CD4-positive, alpha-beta T cell treated with Interleukin-2 at 100 ng/mL for 4 hours (primary cell): ENCODE data around the gene SUPT3H.

Experiments used
- DNase-seq: peaks from one replicate; pipeline ENCODE4 v3.0.0-alpha.2; 2020; ENCODE audit warnings: low spot score

SUPT3H gene

DNA sequence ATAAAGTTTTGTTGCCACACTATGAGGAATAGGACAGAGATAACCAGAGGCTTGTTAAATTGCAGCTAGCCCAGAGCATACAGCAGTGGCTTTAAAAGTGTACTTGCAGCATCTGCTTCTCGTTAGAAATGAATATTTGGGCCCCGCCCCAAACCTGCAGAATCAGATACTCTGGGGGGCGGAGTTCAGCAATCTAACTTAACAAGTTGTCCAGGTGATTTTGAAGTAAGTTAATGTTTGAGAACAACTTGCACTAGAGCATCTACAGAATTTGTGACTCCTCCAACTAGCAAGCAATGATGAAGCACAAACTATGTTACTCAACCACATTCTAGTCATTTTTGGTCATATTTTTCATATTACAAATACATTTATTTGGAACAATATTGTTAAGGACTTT is 10.6 kb upstream of the SUPT3H start:
- no peak for DNase-seq

DNA sequence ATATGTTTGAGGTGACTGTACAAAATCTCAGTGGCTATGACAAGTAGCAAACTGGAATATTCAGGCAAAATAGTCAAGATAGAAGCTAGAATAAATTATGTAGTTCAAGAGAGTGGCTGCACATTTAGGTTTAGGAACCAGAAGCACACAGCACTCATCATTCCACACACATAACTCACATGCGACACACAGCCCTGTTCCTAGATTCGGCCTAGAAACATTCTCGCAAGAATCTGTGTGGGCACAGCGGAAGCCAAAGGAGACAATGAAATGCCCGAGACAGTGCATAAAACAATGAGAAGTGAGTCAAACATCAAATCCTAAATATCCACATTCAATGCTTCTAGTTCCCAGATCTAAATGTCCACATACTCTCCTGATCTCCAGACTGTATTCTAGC is 9.5 kb upstream of the SUPT3H start:
- DNase-seq: no peak

DNA sequence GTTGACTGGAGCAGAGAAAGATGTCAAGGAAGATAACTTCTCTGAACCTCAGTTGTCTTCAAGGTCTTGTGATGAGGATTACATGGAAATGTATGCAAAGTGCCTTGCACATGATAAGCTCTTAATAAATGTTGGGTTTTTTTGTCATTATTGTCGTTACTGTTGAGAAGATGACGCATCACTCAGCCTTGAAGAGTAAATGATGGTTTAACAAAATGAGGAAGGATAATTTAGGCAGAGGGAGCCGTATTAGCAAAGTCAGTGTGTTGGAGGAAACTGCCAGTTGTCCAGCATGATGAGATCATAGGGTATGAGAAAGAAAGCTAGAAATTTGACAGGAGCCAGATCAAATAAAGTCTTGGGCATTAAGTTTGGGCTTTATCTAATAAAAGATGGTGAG is 8.8 kb upstream of the SUPT3H start:
- no peak for DNase-seq

GRCh38 chr6:45382391-45382790 is 4.7 kb upstream of the SUPT3H start:
- DNase-seq: no peak

GRCh38 chr6:45378334-45378926 is 696 bp upstream of the SUPT3H start:
- DNase-seq: no peak

- DNase-seq: no peak
These were observed 636 bp downstream of the SUPT3H start for GRCh38 chr6:45377043-45377553.

GRCh38 chr6:45376310-45377042 is 1.3 kb downstream of the SUPT3H start:
- DNase-seq: no peak

DNA sequence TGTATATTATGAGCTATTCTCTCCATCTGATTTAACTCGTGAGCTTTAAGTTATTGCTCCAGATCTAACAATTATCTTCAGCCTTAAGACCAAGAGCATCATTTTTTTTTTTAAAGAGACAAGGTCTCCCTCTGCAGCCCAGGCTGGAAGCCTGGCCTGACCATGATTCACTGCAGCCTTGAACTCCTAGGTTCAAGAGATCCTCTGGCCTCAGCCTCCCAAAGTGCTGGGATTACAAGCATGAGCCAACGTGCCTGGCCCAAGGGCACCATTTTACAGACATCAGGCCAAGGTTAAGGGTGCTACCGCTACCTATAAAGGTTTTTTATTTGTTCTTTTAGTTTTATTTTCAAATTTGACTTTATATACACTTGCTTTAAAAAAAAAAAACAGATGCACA is 2.3 kb downstream of the SUPT3H start:
- DNase-seq: no peak

DNA sequence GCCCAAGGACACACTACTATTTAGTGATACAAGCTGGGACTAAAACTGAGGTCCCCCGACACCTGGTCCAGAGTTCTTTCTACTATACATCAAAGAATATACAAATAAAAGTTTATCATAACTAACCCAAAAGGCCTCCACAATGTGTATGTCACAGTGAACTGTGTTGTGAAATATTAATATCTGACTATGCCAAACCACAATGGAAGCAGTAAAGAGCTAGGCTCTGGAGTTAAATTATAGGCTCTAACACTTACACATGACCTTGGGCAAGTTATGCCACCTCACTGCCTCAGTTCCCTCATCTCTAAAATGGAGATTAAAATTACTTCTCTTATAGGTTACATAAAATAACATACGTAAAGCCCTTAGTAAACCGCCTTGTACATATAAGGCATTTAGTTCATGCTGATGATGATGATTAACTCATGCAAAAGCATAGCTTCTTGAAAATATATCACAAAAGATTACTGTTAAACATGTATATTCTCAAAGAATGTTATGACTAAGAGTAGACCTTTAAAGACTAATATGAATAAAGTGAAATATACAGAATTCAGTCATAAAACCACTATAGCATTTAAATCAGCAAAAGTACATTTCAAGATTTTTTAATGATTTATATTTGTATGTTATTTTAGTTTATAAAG is 5.7 kb downstream of the SUPT3H start:
- no peak for DNase-seq

DNA sequence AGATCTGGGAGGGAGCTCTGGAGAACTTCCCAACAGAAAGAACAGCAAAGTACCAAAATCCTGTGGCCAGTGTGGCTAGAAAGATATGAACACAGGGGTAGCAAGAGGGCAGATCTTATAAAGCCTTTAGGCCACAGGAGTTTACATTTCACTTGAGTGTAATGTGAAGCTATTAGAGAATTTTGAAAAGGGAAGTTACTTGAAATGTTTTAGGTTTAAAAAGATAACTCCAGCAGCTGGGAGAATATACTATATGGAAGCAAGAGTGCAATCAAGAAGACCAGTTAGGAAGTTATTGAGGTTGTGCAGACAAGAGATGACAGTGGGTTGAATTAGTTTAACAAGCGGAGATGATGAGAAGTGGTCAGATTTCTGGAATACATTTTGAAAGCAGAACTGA is 7.9 kb downstream of the SUPT3H start:
- no peak for DNase-seq

DNA sequence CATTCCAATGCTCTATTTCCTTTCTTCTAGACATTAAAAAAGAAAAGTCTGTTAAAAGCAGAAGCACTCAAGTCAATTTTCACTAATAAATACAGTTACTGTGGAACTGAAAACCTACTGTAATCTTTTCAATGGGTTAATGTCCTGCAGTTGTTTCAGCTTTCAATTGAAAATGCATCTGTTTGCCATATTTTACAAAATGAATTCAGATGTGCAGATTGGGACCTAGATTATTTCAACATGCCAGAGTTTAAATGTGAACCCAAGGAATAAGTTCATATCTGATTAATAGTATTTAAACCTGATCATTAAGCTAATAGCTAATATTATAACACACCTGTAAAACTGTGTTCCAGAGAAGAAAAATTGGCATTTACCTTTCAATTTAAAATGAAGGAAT is 9.7 kb downstream of the SUPT3H start:
- DNase-seq: no peak

- DNase-seq: no peak
These were observed 11.2 kb downstream of the SUPT3H start for GRCh38 chr6:45366534-45366933.

- no peak for DNase-seq
These were observed 12.7 kb downstream of the SUPT3H start for GRCh38 chr6:45365036-45365435.

DNA sequence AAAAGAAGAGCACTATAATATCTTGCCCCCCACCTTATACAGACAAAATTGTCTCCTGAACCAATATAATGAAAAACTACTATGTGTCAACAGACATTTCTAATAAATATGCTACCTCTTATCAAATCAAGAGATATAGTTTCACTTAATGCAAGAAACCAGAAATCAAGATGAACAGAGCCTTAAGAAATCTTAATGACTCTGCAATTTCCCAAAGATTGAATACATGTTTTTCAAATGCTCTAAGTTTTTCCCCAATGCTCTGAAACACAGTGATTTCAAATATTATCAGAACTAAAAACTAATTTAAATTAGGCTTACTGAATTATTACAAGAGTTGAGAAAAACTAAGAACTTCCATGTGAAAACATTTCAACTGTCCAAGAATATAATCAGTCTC is 13.3 kb downstream of the SUPT3H start:
- no peak for DNase-seq

DNA sequence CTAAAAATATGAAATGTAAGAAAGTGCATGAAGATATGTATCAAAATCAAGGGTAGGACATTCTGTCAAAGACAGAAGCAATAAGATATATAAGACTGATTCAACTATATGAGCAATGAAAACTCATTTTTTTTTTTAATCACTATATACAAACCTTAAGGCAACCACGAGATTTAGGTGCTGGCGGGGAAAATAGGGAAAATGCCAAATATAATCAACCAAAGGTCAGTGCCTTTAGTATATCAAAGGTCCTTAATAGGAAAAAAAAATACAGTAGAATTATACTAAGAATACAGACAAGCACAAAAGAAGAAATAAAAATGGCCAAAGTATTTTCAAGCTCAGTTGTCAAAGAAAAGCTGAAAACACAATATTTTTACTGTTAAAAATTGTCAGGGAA is 24.1 kb downstream of the SUPT3H start:
- DNase-seq: no peak

GRCh38 chr6:45351667-45352066 is 26.1 kb downstream of the SUPT3H start:
- DNase-seq: no peak

GRCh38 chr6:45351076-45351475 is 26.7 kb downstream of the SUPT3H start:
- no peak for DNase-seq

DNA sequence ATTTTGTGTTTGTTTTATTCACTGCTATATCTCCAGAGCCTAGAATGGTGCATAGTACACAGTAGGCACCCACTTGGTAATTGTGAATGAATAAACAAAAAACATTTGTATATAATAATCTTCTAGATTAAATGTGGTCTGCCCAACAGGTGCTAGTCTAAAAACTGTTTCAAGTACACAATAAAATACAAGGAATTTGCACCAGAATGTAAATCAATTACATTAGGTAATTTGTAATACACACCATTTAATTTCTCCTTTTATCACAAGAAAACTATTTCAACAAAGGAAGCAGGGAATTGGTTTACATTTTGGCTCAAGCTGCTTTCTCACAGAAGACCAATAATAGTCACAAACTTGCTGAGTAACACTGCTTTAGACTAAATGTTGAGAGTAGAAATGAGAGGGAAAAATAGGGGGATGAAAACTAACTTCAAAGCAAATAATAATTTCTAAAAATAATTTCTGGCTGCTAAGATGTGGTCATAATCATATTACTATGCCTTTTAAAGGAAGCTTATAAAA is 27.5 kb downstream of the SUPT3H start:
- DNase-seq: no peak

- no peak for DNase-seq
These were observed 32.8 kb downstream of the SUPT3H start for GRCh38 chr6:45344900-45345299.

GRCh38 chr6:45328523-45328922 is 49.2 kb downstream of the SUPT3H start:
- DNase-seq: no peak

- no peak for DNase-seq
These were observed 49.7 kb downstream of the SUPT3H start, which contains the start of gene RUNX2 for GRCh38 chr6:45327956-45328522. RUNX2 (plus strand) TSS chr6:45328330; CDS start chr6:45328727, 397 bp downstream.

DNA sequence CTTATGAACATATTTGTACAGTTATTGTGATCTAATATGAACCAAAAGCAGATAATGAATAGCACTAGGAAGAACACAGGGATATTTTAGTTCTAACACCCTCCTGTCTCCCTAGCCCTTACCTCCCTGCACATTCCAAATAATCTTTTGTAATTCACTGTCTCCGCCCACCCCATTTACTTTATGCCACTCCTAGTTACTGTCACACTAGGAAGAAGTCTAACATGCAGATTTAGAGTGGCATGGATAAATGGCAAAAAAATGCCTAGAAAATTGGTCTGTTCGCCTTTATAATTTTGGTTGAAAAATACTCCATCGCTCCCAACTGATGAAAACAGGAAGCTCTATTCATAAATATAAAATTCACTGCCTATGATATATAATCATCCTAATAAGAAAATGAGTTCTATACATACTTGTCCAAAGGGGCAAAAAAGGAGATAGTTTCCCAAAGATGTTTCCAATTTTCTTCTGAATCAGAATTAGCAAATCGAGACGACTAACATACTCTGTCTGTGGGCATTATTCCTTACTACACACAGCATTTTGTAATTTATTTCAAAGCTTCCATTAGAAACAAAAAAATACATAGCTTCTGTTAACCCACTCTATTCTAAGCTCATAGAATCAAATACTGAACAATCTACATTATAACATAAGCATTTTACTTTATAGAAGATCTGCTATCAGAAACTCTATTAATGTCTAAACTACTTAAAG is 50.9 kb downstream of the SUPT3H start:
- no peak for DNase-seq
